Keratinocyte (primary cell): ENCODE data around the gene GPR62. TPM values are rescaled to one million over a fixed set of nuclear protein-coding genes. Genes with fewer than 3 reads are reported as not detected.

Experiments
- DNase-seq: peaks from one replicate; pipeline ENCODE4 v3.0.0-alpha.2; 2011; ENCODE audit warnings: low read depth, missing footprints, low spot score
- FAIRE-seq: peaks from 2 replicates; lab custom pipeline; 2011; peaks lifted over from hg19 to GRCh38; lab: Jason Lieb, UNC
- H2AFZ ChIP-seq: 2 replicates; pipeline ENCODE4 v1.6.0; 2012; ENCODE audit warnings: low read length, control low read depth, inconsistent platforms; ENCODE audit not compliant: control insufficient read depth
- H3K27ac ChIP-seq: 2 replicates; pipeline ENCODE4 v1.5.1; 2011; ENCODE audit warnings: low read length; ENCODE audit not compliant: control insufficient read depth, insufficient read depth
- H3K27me3 ChIP-seq: 3 replicates; pipeline ENCODE4 v1.6.0; 2011; ENCODE audit warnings: low read length; ENCODE audit not compliant: control insufficient read depth, insufficient read depth; ENCODE audit errors: extremely low read depth
- H3K36me3 ChIP-seq, 2 experiments: 2 replicates in 1 of 2; 3 replicates in 1 of 2; pipeline ENCODE4 v1.5.1; 2011; ENCODE audit warnings: low read length in 2 of 2, mild to moderate bottlenecking in 1 of 2; ENCODE audit not compliant: control insufficient read depth in 2 of 2, insufficient read depth in 2 of 2; ENCODE audit errors: extremely low read depth in 1 of 2
- H3K4me1 ChIP-seq: 3 replicates; pipeline ENCODE4 v1.5.1; 2011; ENCODE audit warnings: low read length; ENCODE audit not compliant: control insufficient read depth, insufficient read depth; ENCODE audit errors: extremely low read depth
- H3K4me2 ChIP-seq: 3 replicates; pipeline ENCODE4 v1.6.0; 2011; ENCODE audit warnings: low read depth, low read length; ENCODE audit not compliant: control insufficient read depth, insufficient read depth; ENCODE audit errors: extremely low read depth
- H3K4me3 ChIP-seq, 3 experiments: fragments of 200-600 bp in 1 of 3; sonication (generic) in 1 of 3; 2 replicates in 2 of 3; 3 replicates in 1 of 3; pipeline ENCODE4 v1.5.1; 2011 to 2016; ENCODE audit warnings: low read length in 3 of 3, mild to moderate bottlenecking in 3 of 3, control low read depth in 2 of 3, inconsistent platforms in 1 of 3, low read depth in 1 of 3, mixed read lengths in 1 of 3, mixed run types in 1 of 3, moderate library complexity in 1 of 3; ENCODE audit not compliant: control insufficient read depth in 2 of 3, insufficient read depth in 2 of 3; ENCODE audit errors: extremely low read depth in 1 of 3
- H3K79me2 ChIP-seq: 2 replicates; pipeline ENCODE4 v1.6.0; 2012; ENCODE audit warnings: low read length; ENCODE audit not compliant: control insufficient read depth, insufficient read depth
- H3K9ac ChIP-seq: 3 replicates; pipeline ENCODE4 v1.6.0; 2011; ENCODE audit warnings: low read length; ENCODE audit not compliant: control insufficient read depth, insufficient read depth; ENCODE audit errors: extremely low read depth
- H3K9me1 ChIP-seq: 3 replicates; pipeline ENCODE4 v1.6.0; 2011; ENCODE audit warnings: low read length; ENCODE audit not compliant: control insufficient read depth, insufficient read depth; ENCODE audit errors: extremely low read depth
- H3K9me3 ChIP-seq: 2 replicates; pipeline ENCODE4 v1.5.1; 2012; ENCODE audit warnings: low read depth, low read length; ENCODE audit not compliant: control insufficient read depth
- H4K20me1 ChIP-seq: 3 replicates; pipeline ENCODE4 v1.6.0; 2011; ENCODE audit warnings: low read length; ENCODE audit not compliant: control insufficient read depth, insufficient read depth; ENCODE audit errors: extremely low read depth
- EZH2 ChIP-seq: IDR thresholded peaks from one replicate; pipeline ENCODE4 v1.6.1; 2012; ENCODE audit warnings: inconsistent platforms, mild to moderate bottlenecking, low read length, moderate library complexity
- dilution Hi-C: fragments of 300-500 bp; cut with MboI; formaldehyde crosslinking; loops from one replicate; pipeline ENCODE4 v1.7.0; 2020; ENCODE audit warnings: low sequenced_read_pairs; ENCODE audit not compliant: extremely low pct_ligation_motif_present
- polyA plus RNA-seq, 5 experiments: library from polyadenylated mRNA; depleted of rRNA in 3 of 5; stranded (reverse) in 3 of 5; stranded (forward) in 1 of 5; unstranded in 1 of 5; fragments of >200 nt; gene quantifications; 1 replicate in 1 of 5; 2 replicates in 3 of 5; 3 replicates in 1 of 5; pipeline versions ENCODE4 v1.2.1 to v1.2.3, GENCODE V29; 2011 to 2012; ENCODE audit warnings: missing spikeins in 2 of 5, low read depth in 1 of 5, low replicate concordance in 1 of 5
- TF ChIP-seq, protein P1 (sequence below), 3 experiments: IDR thresholded peaks in 1 of 3; conservative IDR thresholded peaks in 1 of 3; optimal IDR thresholded peaks in 1 of 3; 2 replicates in 2 of 3; 3 replicates in 1 of 3; pipeline versions ENCODE3 to v1.5.1; 2011; ENCODE audit warnings: low read length in 3 of 3, mild to moderate bottlenecking in 3 of 3, moderate library complexity in 2 of 3, control low read depth in 1 of 3, inconsistent platforms in 1 of 3; ENCODE audit not compliant: insufficient read depth in 2 of 3; ENCODE audit errors: extremely low read depth in 1 of 3

Gene GPR62
- polyA plus RNA-seq, 1 donor (not counting 4 experiments of a cell fraction or from before 2014, with no cell fraction given) = not detected

DNA sequence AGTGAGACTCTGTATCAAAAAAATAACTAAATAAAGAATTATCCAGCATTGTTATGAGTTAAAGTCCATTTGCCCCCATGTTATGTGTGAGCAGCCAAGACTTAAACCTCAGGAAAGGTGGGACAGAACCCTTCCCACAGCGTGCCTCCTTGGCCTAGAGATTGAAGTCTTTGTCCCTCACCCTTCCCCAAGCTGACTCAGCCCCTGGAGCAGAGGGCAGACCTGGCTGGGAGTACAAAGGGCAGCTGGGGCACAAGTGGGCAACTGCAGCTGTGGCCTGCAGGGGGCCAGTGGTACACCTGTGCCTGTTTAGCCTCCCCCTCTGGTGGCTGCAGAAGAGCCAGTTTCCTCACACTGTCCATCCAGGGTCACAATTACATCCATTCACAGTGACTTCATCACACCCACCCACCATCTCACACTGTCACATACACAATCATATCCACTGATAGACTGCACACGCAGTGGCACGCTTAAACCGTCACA is 27.2 kb downstream of the GPR62 start:
- no peaks in the 10 kb centered on the region for H3K9me3 ChIP-seq
- peak overlapping the region; percentile 60 for H2AFZ ChIP-seq
- peak overlapping the region; percentile 86 for H3K9ac ChIP-seq
- no peaks in the 10 kb centered on the region for H3K27me3 ChIP-seq
- peaks cover 0 to 2% of the 10 kb centered on the region in 2 experiments for H3K36me3 ChIP-seq
- peak overlapping the region; percentile 48 to 77 (median 77) for H3K4me3 ChIP-seq
- no peaks in the 10 kb centered on the region for H4K20me1 ChIP-seq
- dilution Hi-C loops = no loop called here
- FAIRE-seq = peak; percentile 66
- DNase-seq = no peak
- peak overlapping the region; percentile 68 for H3K27ac ChIP-seq
- H3K4me1 ChIP-seq = peaks cover 23% of the 10 kb centered on the region
- peak overlapping the region; percentile 88 for H3K4me2 ChIP-seq
- no peaks in the 10 kb centered on the region for H3K9me1 ChIP-seq
- H3K79me2 ChIP-seq = peaks cover 4% of the 10 kb centered on the region
- TF ChIP-seq, protein P1, sequence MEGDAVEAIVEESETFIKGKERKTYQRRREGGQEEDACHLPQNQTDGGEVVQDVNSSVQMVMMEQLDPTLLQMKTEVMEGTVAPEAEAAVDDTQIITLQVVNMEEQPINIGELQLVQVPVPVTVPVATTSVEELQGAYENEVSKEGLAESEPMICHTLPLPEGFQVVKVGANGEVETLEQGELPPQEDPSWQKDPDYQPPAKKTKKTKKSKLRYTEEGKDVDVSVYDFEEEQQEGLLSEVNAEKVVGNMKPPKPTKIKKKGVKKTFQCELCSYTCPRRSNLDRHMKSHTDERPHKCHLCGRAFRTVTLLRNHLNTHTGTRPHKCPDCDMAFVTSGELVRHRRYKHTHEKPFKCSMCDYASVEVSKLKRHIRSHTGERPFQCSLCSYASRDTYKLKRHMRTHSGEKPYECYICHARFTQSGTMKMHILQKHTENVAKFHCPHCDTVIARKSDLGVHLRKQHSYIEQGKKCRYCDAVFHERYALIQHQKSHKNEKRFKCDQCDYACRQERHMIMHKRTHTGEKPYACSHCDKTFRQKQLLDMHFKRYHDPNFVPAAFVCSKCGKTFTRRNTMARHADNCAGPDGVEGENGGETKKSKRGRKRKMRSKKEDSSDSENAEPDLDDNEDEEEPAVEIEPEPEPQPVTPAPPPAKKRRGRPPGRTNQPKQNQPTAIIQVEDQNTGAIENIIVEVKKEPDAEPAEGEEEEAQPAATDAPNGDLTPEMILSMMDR (optimal IDR thresholded peaks at IDR 0.05 in 1 of 3, IDR thresholded peaks at IDR 0.05 in 1 of 3, conservative IDR thresholded peaks at IDR 0.05 in 1 of 3; ENCODE audit: extremely low read depth in 1 of 3, insufficient read depth in 2 of 3, low read length in 3 of 3) = peak in 2 of 3 experiments; percentile 70
- TF ChIP-seq EZH2 = no peak

DNA sequence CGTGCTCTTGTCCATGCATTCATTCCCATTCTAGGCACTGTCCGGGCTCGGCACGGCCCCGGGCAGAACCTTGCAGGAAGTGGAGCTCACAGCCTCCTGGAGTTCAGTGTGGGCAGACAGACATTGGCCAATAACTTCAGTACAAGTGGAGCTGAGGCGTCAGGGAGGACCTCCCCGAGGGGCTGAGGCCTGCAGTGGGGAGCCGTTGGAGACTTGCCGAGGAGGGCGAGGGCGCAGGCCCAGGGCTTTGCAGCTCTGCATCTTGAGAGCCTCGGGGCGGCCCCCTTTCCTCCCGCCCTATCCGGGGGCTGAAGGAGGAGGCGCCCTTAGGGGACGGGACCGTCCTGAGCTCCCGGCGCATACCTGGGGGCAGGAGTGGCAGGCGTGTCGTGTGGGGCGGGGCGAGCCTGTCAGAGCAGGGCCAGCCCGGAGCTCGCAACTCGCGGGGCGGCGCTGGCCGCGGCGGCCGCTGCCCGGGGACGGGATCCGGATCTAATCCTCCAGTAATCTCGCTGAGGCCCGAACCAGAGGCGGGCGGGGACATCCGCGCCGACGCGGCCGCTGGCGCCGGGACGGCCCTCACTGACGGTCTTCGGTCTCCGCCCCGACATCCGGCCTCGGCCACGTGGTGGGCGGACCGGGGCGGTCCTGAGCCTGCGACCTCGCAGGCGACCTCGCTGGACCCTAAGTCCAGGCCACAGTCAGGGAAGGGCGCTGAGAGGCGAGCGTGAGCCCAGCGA is 27.8 kb downstream of the GPR62 start, which contains the start of gene ACY1:
Gene ACY1, plus strand, starts transcription at position 698 of the 740 bp plus-strand sequence. CDS start 530 bp downstream, outside the sequence.
- H2AFZ ChIP-seq = peak within 1 kb of the TSS; percentile 60
- no peak for FAIRE-seq
- DNase-seq = no peak

More for the DNA sequence above, 27.8 kb downstream of the GPR62 start, which contains the start of gene ACY1:
- Histone ChIP-seq H3K79me2 (peaks cover 4% of the 10 kb centered on the region), H3K36me3 (peaks cover 0 to 2% of the 10 kb centered on the region in 2 experiments), H3K4me1 (peaks cover 17% of the 10 kb centered on the region), H3K4me3 (peak within 1 kb of the TSS; percentile 48 to 77 (median 77)), H3K9ac (peak within 1 kb of the TSS; percentile 86), H4K20me1 (no peaks in the 10 kb centered on the region), H3K9me1 (no peaks in the 10 kb centered on the region), H3K27ac (peak within 1 kb of the TSS; percentile 68), H3K9me3 (no peaks in the 10 kb centered on the region), H3K4me2 (peak within 1 kb of the TSS; percentile 88), H3K27me3 (no peaks in the 10 kb centered on the region)
- dilution Hi-C loops = no loop called here
- TF ChIP-seq EZH2 = no peak
- TF ChIP-seq, protein P1 (optimal IDR thresholded peaks at IDR 0.05 in 1 of 3, IDR thresholded peaks at IDR 0.05 in 1 of 3, conservative IDR thresholded peaks at IDR 0.05 in 1 of 3; ENCODE audit: extremely low read depth in 1 of 3, insufficient read depth in 2 of 3, low read length in 3 of 3) = no peak
